NCI-H128 (cell line): ENCODE results near the gene ABCD2.
"Not testable (repeated sequence)": the region's sequence is repeated elsewhere in the genome, so short reads cannot be mapped to it uniquely, and the experiment has no call there.

ENCODE experiments used
- DNase-seq: peaks from one replicate; lab custom pipeline; 2025; ENCODE audit not compliant: unreplicated experiment; lab: John Stamatoyannopoulos, UW

The ABCD2 gene

GRCh38 chr12:39538679-39539104 is 80.9 kb downstream of the ABCD2 start:
- no peak for DNase-seq

- no peak for DNase-seq
Measured at GRCh38 chr12:39533951-39534350, 85.7 kb downstream of the ABCD2 start.

GRCh38 chr12:39532448-39532847 is 87.2 kb downstream of the ABCD2 start:
- no peak for DNase-seq

DNA sequence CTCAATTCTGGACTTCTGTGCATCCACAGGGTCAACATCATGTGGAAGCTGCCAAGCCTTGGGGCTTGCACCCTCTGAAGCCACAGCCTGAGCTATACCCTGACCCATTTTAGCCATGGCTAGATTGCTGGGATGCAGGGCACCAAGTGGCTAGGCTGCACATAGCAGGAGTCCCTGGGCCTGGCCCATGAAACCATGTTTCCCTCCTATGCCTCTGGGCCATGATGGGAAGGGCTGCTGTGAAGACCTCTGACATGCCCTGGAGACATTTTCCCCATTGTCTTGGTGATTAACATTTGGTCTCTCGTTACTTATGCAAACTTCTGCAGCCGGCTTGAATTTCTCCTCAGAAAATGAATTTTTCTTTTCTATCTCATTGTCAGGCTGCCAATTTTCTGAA is 92.6 kb downstream of the ABCD2 start:
- no peak for DNase-seq

DNA sequence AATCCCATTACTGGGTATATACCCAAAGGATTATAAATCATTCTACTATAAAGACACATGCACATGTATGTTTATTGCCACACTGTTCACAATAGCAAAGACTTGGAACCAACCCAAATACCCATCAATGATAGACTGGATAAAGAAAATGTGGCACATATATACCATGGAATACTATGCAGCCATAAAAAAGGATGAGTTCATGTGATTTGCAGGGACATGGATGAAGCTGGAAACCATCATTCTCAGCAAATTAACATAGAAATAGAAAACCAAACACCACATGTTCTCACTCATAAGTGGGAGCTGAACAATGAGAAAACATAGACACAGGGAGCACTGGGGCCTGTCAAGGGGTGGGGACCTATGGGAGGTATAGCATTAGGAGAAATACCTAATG is 97.4 kb downstream of the ABCD2 start:
- not testable (repeated sequence) for DNase-seq

GRCh38 chr12:39510001-39510400 is 109.6 kb downstream of the ABCD2 start:
- DNase-seq, result no peak

DNA sequence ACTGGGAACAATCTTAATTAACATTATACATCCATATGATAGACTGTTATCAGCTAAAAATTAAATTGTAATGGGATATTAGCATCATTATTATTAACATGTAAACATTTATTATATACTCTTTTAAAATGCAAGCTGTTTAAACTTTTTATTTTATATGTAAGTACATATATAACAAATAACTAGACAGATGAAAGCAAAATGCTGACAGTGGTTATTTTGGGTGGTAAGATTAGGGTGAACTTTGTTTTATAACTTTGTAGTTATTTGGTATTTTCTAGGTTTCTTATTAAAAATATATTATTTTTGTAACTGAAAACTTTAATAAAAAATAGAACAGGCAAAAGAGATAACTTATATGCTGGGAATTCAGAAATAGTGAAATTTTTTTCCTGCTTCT is 114.0 kb downstream of the ABCD2 start:
- DNase-seq, result no peak

DNA sequence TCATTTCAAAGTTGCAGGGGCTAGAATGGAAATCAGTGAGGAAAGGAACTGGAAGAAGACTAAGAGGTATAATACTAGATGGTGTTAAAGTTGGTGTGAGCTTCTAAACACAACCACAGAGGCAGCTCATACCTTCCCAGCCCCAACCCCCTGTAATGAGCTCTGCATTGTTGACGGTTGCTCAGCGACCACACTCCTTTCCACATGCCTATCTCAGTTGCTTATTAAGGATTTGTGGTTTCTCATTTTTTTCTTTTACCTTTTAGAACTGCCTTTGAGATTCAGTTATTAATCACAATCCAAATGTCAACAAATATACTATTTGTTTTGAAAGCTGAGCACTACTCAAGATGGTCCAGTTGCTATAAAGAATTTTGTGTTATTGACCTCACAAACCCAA is 114.6 kb downstream of the ABCD2 start:
- no peak for DNase-seq

DNA sequence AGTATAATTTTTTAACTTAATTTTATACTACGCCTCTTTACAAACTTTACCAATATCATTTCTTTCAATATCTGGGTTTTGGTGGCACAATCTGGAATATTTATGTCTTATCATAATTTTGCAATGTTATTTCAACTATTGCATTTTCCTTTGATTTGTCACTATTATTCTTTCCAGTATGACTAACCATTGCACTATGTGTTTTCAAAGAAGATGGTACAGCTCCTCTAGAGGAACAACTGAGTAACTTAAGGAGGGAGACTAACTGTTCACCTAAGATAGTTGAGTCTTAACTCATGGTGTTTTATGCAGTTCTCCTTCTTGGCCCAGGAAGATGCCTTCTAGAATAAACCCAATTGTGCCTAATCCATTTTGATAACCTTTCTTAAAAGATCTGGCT is 116.2 kb downstream of the ABCD2 start:
- no peak for DNase-seq

- no peak for DNase-seq
Measured at GRCh38 chr12:39502726-39503125, 116.9 kb downstream of the ABCD2 start.
